Loucy (cell line): ENCODE data around the gene TFAP2D.

Source experiments
- H2AFZ ChIP-seq: fragments of 200-600 bp; sonication (generic); 2 replicates; pipeline ENCODE4 v1.6.0; 2016; ENCODE audit warnings: antibody characterized with exemption, mild to moderate bottlenecking, low read length, moderate library complexity
- H3F3A ChIP-seq: fragments of 200-600 bp; 2 replicates; pipeline ENCODE4 v1.6.0; 2016; ENCODE audit warnings: antibody characterized with exemption, low read depth, mild to moderate bottlenecking
- H3K27me3 ChIP-seq: fragments of 200-600 bp; sonication (generic); 2 replicates; pipeline ENCODE4 v1.6.1; 2014; ENCODE audit warnings: low read length, mild to moderate bottlenecking; ENCODE audit not compliant: insufficient read depth, poor library complexity, severe bottlenecking
- H3K36me3 ChIP-seq: fragments of 200-600 bp; sonication (generic); 2 replicates; pipeline ENCODE4 v1.6.1; 2016; ENCODE audit warnings: low read length; ENCODE audit not compliant: insufficient read depth
- H3K4me1 ChIP-seq: fragments of 200-600 bp; sonication (generic); 2 replicates; pipeline ENCODE4 v1.5.1; 2014; ENCODE audit warnings: low read length, mild to moderate bottlenecking; ENCODE audit not compliant: insufficient read depth, poor library complexity, severe bottlenecking
- H3K4me2 ChIP-seq: fragments of 200-600 bp; sonication (generic); 2 replicates; pipeline ENCODE4 v1.6.0; 2014; ENCODE audit warnings: antibody characterized with exemption, low read length, low read depth, mild to moderate bottlenecking; ENCODE audit not compliant: poor library complexity, severe bottlenecking
- H3K4me3 ChIP-seq: fragments of 200-600 bp; sonication (generic); 2 replicates; pipeline ENCODE4 v1.5.1; 2014; ENCODE audit warnings: low read length, mild to moderate bottlenecking, mixed read lengths; ENCODE audit not compliant: poor library complexity, severe bottlenecking
- H3K79me2 ChIP-seq: fragments of 200-600 bp; sonication (generic); 2 replicates; pipeline ENCODE4 v1.6.1; 2014; ENCODE audit warnings: low read length; ENCODE audit not compliant: insufficient read depth
- H3K9ac ChIP-seq: fragments of 200-600 bp; sonication (generic); 2 replicates; pipeline ENCODE4 v1.6.0; 2014; ENCODE audit warnings: mild to moderate bottlenecking, low read depth, low read length, moderate library complexity; ENCODE audit not compliant: poor library complexity, severe bottlenecking
- H3K9me2 ChIP-seq: fragments of 200-600 bp; sonication (generic); replicated peaks from 2 replicates; pipeline ENCODE4 v1.6.1; 2016; ENCODE audit warnings: low read depth, low read length, mixed read lengths
- H3K9me3 ChIP-seq: fragments of 200-600 bp; sonication (generic); 2 replicates; pipeline ENCODE4 v1.6.1; 2014; ENCODE audit warnings: mild to moderate bottlenecking, antibody characterized with exemption, low read length, low read depth; ENCODE audit not compliant: insufficient read depth
- H4K20me1 ChIP-seq: fragments of 200-600 bp; sonication (generic); 2 replicates; pipeline ENCODE4 v1.6.0; 2014; ENCODE audit warnings: antibody characterized with exemption, low read length, mild to moderate bottlenecking; ENCODE audit not compliant: insufficient read depth, poor library complexity, severe bottlenecking
- CTCF ChIP-seq: fragments of 200-600 bp; sonication (generic); conservative IDR thresholded peaks from 2 replicates; pipeline ENCODE4 v1.5.1; 2014; ENCODE audit warnings: mild to moderate bottlenecking, antibody characterized with exemption, low read length
- EZH2phosphoT487 ChIP-seq: fragments of 200-600 bp; IDR thresholded peaks from 2 replicates; pipeline ENCODE4 v1.6.1; 2018; ENCODE audit warnings: antibody characterized with exemption, mild to moderate bottlenecking, moderate library complexity, borderline replicate concordance

Gene TFAP2D

GRCh38 chr6:50762798-50763197 is 49.5 kb downstream of the TFAP2D start:
- Histone ChIP-seq H4K20me1 (no peaks in the 10 kb centered on the region), H3K9me3 (no peaks in the 10 kb centered on the region), H3K4me1 (no peaks in the 10 kb centered on the region), H3K9ac (no peak overlapping the region), H3K4me3 (no peak overlapping the region), H3K79me2 (no peaks in the 10 kb centered on the region), H2AFZ (no peak overlapping the region), H3F3A (no peaks in the 10 kb centered on the region), H3K27me3 (no peaks in the 10 kb centered on the region), H3K36me3 (no peaks in the 10 kb centered on the region), H3K4me2 (no peak overlapping the region), H3K9me2 (no peaks in the 10 kb centered on the region)
- TF ChIP-seq CTCF (no peak), EZH2phosphoT487 (no peak)

DNA sequence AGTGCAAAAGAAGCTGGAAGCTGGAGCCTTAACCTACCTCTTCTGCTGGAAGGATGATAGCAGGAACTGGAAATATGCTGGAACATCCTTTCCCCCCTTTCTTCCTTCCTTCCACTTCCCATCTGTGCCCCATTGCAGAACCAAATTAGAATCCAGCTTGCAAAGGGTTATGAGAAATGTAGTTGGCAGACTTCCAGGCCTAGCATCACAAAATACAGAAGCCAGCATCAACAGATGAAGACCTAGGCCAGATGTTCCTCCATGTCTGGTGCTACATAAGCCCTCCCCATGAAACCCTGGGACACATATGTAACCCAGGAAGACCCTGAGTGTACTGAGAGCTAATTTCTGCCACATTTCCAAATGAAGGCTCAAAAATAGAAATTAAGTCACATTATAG is 65.4 kb downstream of the TFAP2D start:
- no peaks in the 10 kb centered on the region for H4K20me1 ChIP-seq
- no peaks in the 10 kb centered on the region for H3K9me2 ChIP-seq
- H3F3A ChIP-seq, result no peaks in the 10 kb centered on the region
- no peaks in the 10 kb centered on the region for H3K79me2 ChIP-seq
- no peak overlapping the region for H3K4me2 ChIP-seq
- H3K27me3 ChIP-seq, result no peaks in the 10 kb centered on the region
- no peaks in the 10 kb centered on the region for H3K9me3 ChIP-seq
- H3K9ac ChIP-seq, result no peak overlapping the region
- H2AFZ ChIP-seq, result no peak overlapping the region
- no peak overlapping the region for H3K4me3 ChIP-seq
- TF ChIP-seq EZH2phosphoT487 (no peak), CTCF (no peak)
- H3K4me1 ChIP-seq, result no peaks in the 10 kb centered on the region
- no peaks in the 10 kb centered on the region for H3K36me3 ChIP-seq

DNA sequence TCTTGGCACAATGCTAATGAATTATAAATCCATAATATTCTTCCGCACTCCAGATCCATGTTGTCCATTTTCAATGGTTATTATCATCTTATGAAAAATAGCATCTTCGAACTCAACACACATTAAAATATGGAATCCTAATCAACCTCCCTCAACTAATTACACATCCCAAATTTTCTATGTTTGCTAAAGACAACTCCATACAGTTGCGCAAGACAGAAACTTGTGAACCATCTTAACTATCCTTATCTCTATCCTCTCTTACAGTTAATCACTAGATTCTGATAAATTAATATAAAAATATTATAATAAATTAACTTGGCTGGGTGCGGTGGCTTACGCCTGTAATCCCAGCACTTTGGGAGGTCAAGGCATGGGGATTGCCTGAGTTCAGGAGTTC is 67.1 kb downstream of the TFAP2D start:
- H3K27me3 ChIP-seq, result no peaks in the 10 kb centered on the region
- H3K4me1 ChIP-seq, result no peaks in the 10 kb centered on the region
- H3K4me3 ChIP-seq, result no peak overlapping the region
- no peaks in the 10 kb centered on the region for H3K79me2 ChIP-seq
- H3K36me3 ChIP-seq, result no peaks in the 10 kb centered on the region
- H3K9me2 ChIP-seq, result no peaks in the 10 kb centered on the region
- H3F3A ChIP-seq, result no peaks in the 10 kb centered on the region
- no peaks in the 10 kb centered on the region for H4K20me1 ChIP-seq
- TF ChIP-seq CTCF, result no peak
- TF ChIP-seq EZH2phosphoT487, result no peak
- H3K9me3 ChIP-seq, result no peaks in the 10 kb centered on the region
- H3K4me2 ChIP-seq, result no peak overlapping the region
- H3K9ac ChIP-seq, result no peak overlapping the region
- H2AFZ ChIP-seq, result no peak overlapping the region
